ENCODE data around the gene GCG. TPM values are rescaled to one million over a fixed set of nuclear protein-coding genes. Genes with fewer than 3 reads are reported as not detected.

Gene GCG
- not detected in 2 replicates for polyA plus RNA-seq (2013)

DNA sequence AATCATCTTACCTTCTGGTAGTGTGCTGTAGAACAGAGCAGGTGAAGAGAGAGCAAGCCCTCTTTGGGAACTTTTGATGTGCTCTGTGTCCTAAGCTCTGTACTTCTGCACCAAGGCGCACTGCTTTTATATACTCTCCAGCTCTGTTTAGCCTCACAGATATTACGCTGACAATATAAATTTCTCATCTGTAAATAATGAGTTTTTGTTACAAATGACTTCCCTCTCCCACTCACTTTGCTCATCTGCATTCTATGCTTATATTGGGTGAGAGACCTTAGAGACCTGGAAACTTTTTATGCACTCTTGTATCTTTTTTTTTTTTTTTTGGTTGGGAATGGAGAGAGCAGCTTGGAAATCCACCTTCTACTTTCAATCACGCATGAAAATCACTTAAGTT, at the start of gene GCG:
Gene GCG, minus strand, starts transcription at position 101 of the 400 bp plus-strand sequence. CDS start 3,069 bp downstream, outside the sequence.
- H3K4me2 ChIP-seq (ENCODE audit: low read length) = no peak within 1 kb of the TSS
- DNase-seq = no peak

DNA sequence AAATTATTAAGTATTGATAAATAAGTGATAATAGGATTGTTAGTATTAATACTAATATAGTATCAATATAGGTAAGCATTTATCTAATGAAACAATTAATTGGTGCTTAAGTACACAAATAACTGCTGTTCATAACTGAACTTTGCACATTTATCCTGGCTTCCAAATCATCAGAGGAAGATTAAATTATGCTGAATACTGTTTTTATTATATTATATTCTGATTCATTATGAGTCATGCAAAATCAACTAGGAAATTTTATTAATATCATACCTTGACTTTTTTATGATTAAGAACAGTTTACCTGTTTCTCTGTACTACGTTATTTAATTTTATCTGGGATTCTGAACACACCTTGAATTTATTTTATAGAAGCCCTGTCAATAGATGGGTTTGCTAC, 48.6 kb upstream of the GCG start:
- Histone ChIP-seq H3K79me2 (ENCODE audit: control insufficient read depth, insufficient read depth, low read length, poor library complexity) (no peaks in the 10 kb centered on the region), H3K4me1 (ENCODE audit: control insufficient read depth in 1 of 2, insufficient read depth in 2 of 2, low read length in 2 of 2) (no peaks in the 10 kb centered on the region), H2BK12ac (ENCODE audit: low read length) (no peak overlapping the region), H3K4ac (ENCODE audit: low read depth, low read length) (no peak overlapping the region), H3K14ac (ENCODE audit: low read length) (no peak overlapping the region), H3K18ac (ENCODE audit: low read length) (no peak overlapping the region), H4K8ac (ENCODE audit: low read depth, low read length) (no peak overlapping the region), H3K4me2 (ENCODE audit: low read length) (no peak overlapping the region), H2BK120ac (ENCODE audit: insufficient read depth, low read length, poor library complexity) (no peak overlapping the region), H3K27ac (ENCODE audit: low read depth, low read length) (no peak overlapping the region), H2AFZ (ENCODE audit: insufficient read depth, low read length, poor library complexity) (no peak overlapping the region), H2AK5ac (ENCODE audit: low read length) (no peak overlapping the region), H3K9ac (ENCODE audit: low read length) (no peak overlapping the region), H4K91ac (ENCODE audit: low read depth, low read length) (no peak overlapping the region), H2BK5ac (ENCODE audit: low read depth, low read length, poor library complexity) (no peak overlapping the region), H3K79me1 (ENCODE audit: low read length) (no peaks in the 10 kb centered on the region), H4K12ac (ENCODE audit: low read depth, low read length) (no peak overlapping the region), H3K36me3 (ENCODE audit: control insufficient read depth in 1 of 2, insufficient read depth in 2 of 2, low read length in 2 of 2) (no peaks in the 10 kb centered on the region), H3K23ac (ENCODE audit: low read length) (no peak overlapping the region), H3K27me3 (ENCODE audit: insufficient read depth, low read length) (no peaks in the 10 kb centered on the region), H3K4me3 (ENCODE audit: low read depth, low read length) (no peak overlapping the region), H3K9me3 (ENCODE audit: insufficient read depth, low read depth, low read length) (no peaks in the 10 kb centered on the region)
- WGBS (ENCODE audit: extremely low coverage, insufficient coverage, insufficient read length) = no CpG with 5 or more reads among the region's 1 CpG
- DNase-seq = no peak

More for the DNA sequence above, at the start of gene GCG:
- Histone ChIP-seq H4K91ac (ENCODE audit: low read depth, low read length) (no peak within 1 kb of the TSS), H3K79me2 (ENCODE audit: control insufficient read depth, insufficient read depth, low read length, poor library complexity) (no peaks in the 10 kb centered on the region), H3K9ac (ENCODE audit: low read length) (no peak within 1 kb of the TSS), H3K27me3 (ENCODE audit: insufficient read depth, low read length) (no peaks in the 10 kb centered on the region), H3K4me3 (ENCODE audit: low read depth, low read length) (no peak within 1 kb of the TSS), H4K8ac (ENCODE audit: low read depth, low read length) (no peak within 1 kb of the TSS), H3K27ac (ENCODE audit: low read depth, low read length) (no peak within 1 kb of the TSS), H2BK5ac (ENCODE audit: low read depth, low read length, poor library complexity) (no peak within 1 kb of the TSS), H3K14ac (ENCODE audit: low read length) (no peak within 1 kb of the TSS), H3K23ac (ENCODE audit: low read length) (no peak within 1 kb of the TSS), H2AK5ac (ENCODE audit: low read length) (no peak within 1 kb of the TSS), H2AFZ (ENCODE audit: insufficient read depth, low read length, poor library complexity) (no peak within 1 kb of the TSS), H3K4ac (ENCODE audit: low read depth, low read length) (no peak within 1 kb of the TSS), H3K36me3 (ENCODE audit: control insufficient read depth in 1 of 2, insufficient read depth in 2 of 2, low read length in 2 of 2) (no peaks in the 10 kb centered on the region), H4K12ac (ENCODE audit: low read depth, low read length) (no peak within 1 kb of the TSS), H3K79me1 (ENCODE audit: low read length) (no peaks in the 10 kb centered on the region), H3K18ac (ENCODE audit: low read length) (no peak within 1 kb of the TSS), H2BK120ac (ENCODE audit: insufficient read depth, low read length, poor library complexity) (no peak within 1 kb of the TSS), H2BK12ac (ENCODE audit: low read length) (no peak within 1 kb of the TSS), H3K9me3 (ENCODE audit: insufficient read depth, low read depth, low read length) (no peaks in the 10 kb centered on the region), H3K4me1 (ENCODE audit: control insufficient read depth in 1 of 2, insufficient read depth in 2 of 2, low read length in 2 of 2) (peaks cover 2 to 3% of the 10 kb centered on the region in 2 experiments)
- no CpG with 5 or more reads among the region's 3 CpGs for WGBS (ENCODE audit: extremely low coverage, insufficient coverage, insufficient read length)

DNA sequence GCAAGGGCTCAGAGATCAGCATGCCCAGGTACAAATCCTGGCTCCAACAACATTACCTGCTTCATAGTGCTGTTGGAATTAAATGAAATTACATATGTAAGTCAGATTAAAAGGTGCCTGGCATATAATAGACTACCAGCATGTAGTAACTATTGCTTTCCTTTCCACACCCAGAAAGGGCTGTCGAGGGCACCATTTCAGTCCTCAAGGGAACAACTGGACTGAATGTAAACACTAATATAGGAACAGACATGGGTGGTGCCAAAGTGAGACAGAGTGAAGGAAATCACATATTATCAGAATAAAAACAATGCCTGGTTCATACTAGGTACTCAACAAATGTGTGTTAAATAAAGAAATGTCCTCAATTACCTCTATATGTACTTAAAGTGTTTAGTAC, 47.9 kb upstream of the GCG start:
- Histone ChIP-seq H3K23ac (ENCODE audit: low read length) (no peak overlapping the region), H3K36me3 (ENCODE audit: control insufficient read depth in 1 of 2, insufficient read depth in 2 of 2, low read length in 2 of 2) (no peaks in the 10 kb centered on the region), H2AK5ac (ENCODE audit: low read length) (no peak overlapping the region), H3K4ac (ENCODE audit: low read depth, low read length) (no peak overlapping the region), H4K91ac (ENCODE audit: low read depth, low read length) (no peak overlapping the region), H2AFZ (ENCODE audit: insufficient read depth, low read length, poor library complexity) (no peak overlapping the region), H4K8ac (ENCODE audit: low read depth, low read length) (no peak overlapping the region), H2BK5ac (ENCODE audit: low read depth, low read length, poor library complexity) (no peak overlapping the region), H3K4me3 (ENCODE audit: low read depth, low read length) (no peak overlapping the region), H3K4me1 (ENCODE audit: control insufficient read depth in 1 of 2, insufficient read depth in 2 of 2, low read length in 2 of 2) (no peaks in the 10 kb centered on the region), H2BK12ac (ENCODE audit: low read length) (no peak overlapping the region), H3K79me2 (ENCODE audit: control insufficient read depth, insufficient read depth, low read length, poor library complexity) (no peaks in the 10 kb centered on the region), H3K4me2 (ENCODE audit: low read length) (no peak overlapping the region), H3K18ac (ENCODE audit: low read length) (no peak overlapping the region), H3K27me3 (ENCODE audit: insufficient read depth, low read length) (no peaks in the 10 kb centered on the region), H3K27ac (ENCODE audit: low read depth, low read length) (no peak overlapping the region), H3K9ac (ENCODE audit: low read length) (no peak overlapping the region), H3K9me3 (ENCODE audit: insufficient read depth, low read depth, low read length) (no peaks in the 10 kb centered on the region), H3K79me1 (ENCODE audit: low read length) (no peaks in the 10 kb centered on the region), H2BK120ac (ENCODE audit: insufficient read depth, low read length, poor library complexity) (no peak overlapping the region), H4K12ac (ENCODE audit: low read depth, low read length) (no peak overlapping the region), H3K14ac (ENCODE audit: low read length) (no peak overlapping the region)
- DNase-seq = no peak
- no CpG with 5 or more reads among the region's 1 CpG for WGBS (ENCODE audit: extremely low coverage, insufficient coverage, insufficient read length)

DNA sequence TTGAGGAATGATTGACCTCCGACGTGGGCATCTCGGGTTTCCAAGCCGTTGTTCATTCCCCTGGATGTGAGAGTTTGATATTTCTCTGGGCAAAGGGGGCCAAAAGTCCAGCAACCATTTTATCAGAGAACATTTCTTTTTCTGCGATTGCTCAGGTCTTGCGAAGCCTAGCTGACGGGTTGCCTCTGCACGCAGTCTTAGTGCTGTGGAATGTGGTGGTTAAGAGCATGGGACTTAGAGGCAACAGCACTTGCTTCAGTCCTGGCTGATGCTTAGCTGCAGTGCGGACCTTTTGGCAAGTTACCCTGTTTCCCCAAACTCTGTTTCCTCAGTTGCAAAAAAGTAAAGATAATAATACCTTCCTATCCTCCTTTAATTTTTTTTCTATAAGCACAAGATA, 46.2 kb upstream of the GCG start:
- no peaks in the 10 kb centered on the region for H3K27me3 ChIP-seq (ENCODE audit: insufficient read depth, low read length)
- H3K23ac ChIP-seq (ENCODE audit: low read length) = no peak overlapping the region
- H3K27ac ChIP-seq (ENCODE audit: low read depth, low read length) = no peak overlapping the region
- no peaks in the 10 kb centered on the region for H3K79me1 ChIP-seq (ENCODE audit: low read length)
- H4K12ac ChIP-seq (ENCODE audit: low read depth, low read length) = no peak overlapping the region
- H2BK120ac ChIP-seq (ENCODE audit: insufficient read depth, low read length, poor library complexity) = no peak overlapping the region
- no peak overlapping the region for H4K91ac ChIP-seq (ENCODE audit: low read depth, low read length)
- no peaks in the 10 kb centered on the region for H3K79me2 ChIP-seq (ENCODE audit: control insufficient read depth, insufficient read depth, low read length, poor library complexity)
- no peaks in the 10 kb centered on the region for H3K4me1 ChIP-seq (ENCODE audit: control insufficient read depth in 1 of 2, insufficient read depth in 2 of 2, low read length in 2 of 2)
- no peaks in the 10 kb centered on the region for H3K36me3 ChIP-seq (ENCODE audit: control insufficient read depth in 1 of 2, insufficient read depth in 2 of 2, low read length in 2 of 2)
- peak; percentile 19 to 31 for DNase-seq
- no peak overlapping the region for H3K4me3 ChIP-seq (ENCODE audit: low read depth, low read length)
- no peak overlapping the region for H2AFZ ChIP-seq (ENCODE audit: insufficient read depth, low read length, poor library complexity)
- H3K9me3 ChIP-seq (ENCODE audit: insufficient read depth, low read depth, low read length) = no peaks in the 10 kb centered on the region
- H4K8ac ChIP-seq (ENCODE audit: low read depth, low read length) = no peak overlapping the region
- no peak overlapping the region for H3K4me2 ChIP-seq (ENCODE audit: low read length)
- H3K14ac ChIP-seq (ENCODE audit: low read length) = no peak overlapping the region
- H3K4ac ChIP-seq (ENCODE audit: low read depth, low read length) = no peak overlapping the region
- no peak overlapping the region for H2BK12ac ChIP-seq (ENCODE audit: low read length)
- H3K18ac ChIP-seq (ENCODE audit: low read length) = no peak overlapping the region
- H2AK5ac ChIP-seq (ENCODE audit: low read length) = no peak overlapping the region
- H3K9ac ChIP-seq (ENCODE audit: low read length) = no peak overlapping the region
- H2BK5ac ChIP-seq (ENCODE audit: low read depth, low read length, poor library complexity) = no peak overlapping the region
- no CpG with 5 or more reads among the region's 9 CpGs for WGBS (ENCODE audit: extremely low coverage, insufficient coverage, insufficient read length)

All from trophoblast cell (in vitro differentiated cells and primary cell).